HCT116 (cell line): ENCODE measurements around the gene TOPBP1. TPM values are rescaled to one million over a fixed set of nuclear protein-coding genes. Genes with fewer than 3 reads are reported as not detected.

Experiments
- ATAC-seq: fragments of 200-7000 bp; cut with Tn5 transposase; 2 replicates; pipeline ENCODE4 v1.9.1; 2020; ENCODE audit warnings: mild to moderate bottlenecking, moderate library complexity
- BruUV-seq: library from RNA; stranded (reverse); fragments of 400-500 nt; replicated peaks from 2 replicates; lab custom pipeline; 2021; lab: Mats Ljungman, UMichigan
- CTCF ChIA-PET: fragments of 300-600 bp; sonication (Branson Sonifier 250); formaldehyde crosslinking; loops from one replicate; lab custom pipeline; 2021; ENCODE audit warnings: antibody characterized with exemption; lab: Charles Lee
- POLR2A ChIA-PET: fragments of 300-600, 350-600 bp; sonication (Branson Sonifier 250); formaldehyde crosslinking; loops from one replicate; lab custom pipeline; 2021; ENCODE audit warnings: antibody characterized with exemption; lab: Charles Lee
- RAD21 ChIA-PET, 2 experiments: fragments of 300-600 bp; sonication (Branson Sonifier 250); formaldehyde crosslinking; loops; one replicate each; lab custom pipeline; 2023; ENCODE audit warnings: low total read pairs in 2 of 2; ENCODE audit not compliant: uncharacterized antibody in 2 of 2, unreplicated experiment in 2 of 2, low non-redundant PET in 1 of 2; lab: Charles Lee
- DNase-seq: peaks from one replicate; pipeline ENCODE4 v3.0.0-alpha.2; 2010; ENCODE audit warnings: low read depth, low spot score
- H2AFZ ChIP-seq: fragments of 200-600 bp; shearing (Covaris generic), sonication (generic); 2 replicates; pipeline ENCODE4 v1.6.1; 2017; ENCODE audit warnings: low read depth, mixed run types, mixed read lengths, antibody characterized with exemption, low read length; ENCODE audit not compliant: poor library complexity, severe bottlenecking
- H3K27ac ChIP-seq: 2 replicates; pipeline ENCODE4 v1.5.1; 2012; ENCODE audit warnings: low read depth, low read length
- H3K27me3 ChIP-seq: fragments of 200-600 bp; sonication (generic); 2 replicates; pipeline ENCODE4 v1.6.1; 2016; ENCODE audit warnings: mixed run types, low read length, mixed read lengths; ENCODE audit not compliant: insufficient read depth
- H3K36me3 ChIP-seq, 2 experiments: fragments of 200-500 bp in 1 of 2; fragments of 200-600 bp in 1 of 2; sonication (Bioruptor generic) in 1 of 2; sonication (generic) in 1 of 2; 2 replicates each; pipeline versions ENCODE4 v1.5.1 to v1.6.1; 2014 to 2016; ENCODE audit warnings: low read length in 2 of 2, inconsistent platforms in 1 of 2, mixed read lengths in 1 of 2, mixed run types in 1 of 2; ENCODE audit not compliant: insufficient read depth in 2 of 2, control insufficient read depth in 1 of 2
- H3K4me1 ChIP-seq, 2 experiments: fragments of 200-600 bp in 1 of 2; sonication (generic) in 1 of 2; 2 replicates each; pipeline versions ENCODE4 v1.5.1 to v1.6.1; 2012 to 2017; ENCODE audit warnings: low read length in 2 of 2, inconsistent platforms in 1 of 2, mild to moderate bottlenecking in 1 of 2, mixed read lengths in 1 of 2, mixed run types in 1 of 2, moderate library complexity in 1 of 2; ENCODE audit not compliant: insufficient read depth in 2 of 2, control insufficient read depth in 1 of 2
- H3K4me2 ChIP-seq: fragments of 200-600 bp; sonication (generic); 2 replicates; pipeline ENCODE4 v1.6.1; 2017; ENCODE audit warnings: mixed run types, low read length, mixed read lengths
- H3K4me3 ChIP-seq, 2 experiments: fragments of 200-600 bp in 1 of 2; sonication (generic) in 1 of 2; replicated peaks in 1 of 2; 2 replicates each; pipeline ENCODE4 v1.5.1; 2011 to 2016; ENCODE audit warnings: low read length in 2 of 2, control low read depth in 1 of 2, low read depth in 1 of 2, mild to moderate bottlenecking in 1 of 2, mixed read lengths in 1 of 2, mixed run types in 1 of 2
- H3K79me2 ChIP-seq: fragments of 200-600 bp; sonication (generic); 2 replicates; pipeline ENCODE4 v1.6.1; 2017; ENCODE audit warnings: mild to moderate bottlenecking, mixed run types, low read length, moderate library complexity, mixed read lengths; ENCODE audit not compliant: insufficient read depth
- H3K9ac ChIP-seq: fragments of 200-600 bp; sonication (generic); 2 replicates; pipeline ENCODE4 v1.6.1; 2016; ENCODE audit warnings: low read length, mixed read lengths
- H3K9me2 ChIP-seq: fragments of 200-600 bp; sonication (generic), shearing (Covaris generic); 2 replicates; pipeline ENCODE4 v1.6.1; 2017; ENCODE audit warnings: mixed run types, mild to moderate bottlenecking, moderate library complexity; ENCODE audit not compliant: insufficient read depth
- H3K9me3 ChIP-seq, 2 experiments: fragments of 200-500 bp in 1 of 2; fragments of 200-600 bp in 1 of 2; sonication (Bioruptor generic) in 1 of 2; sonication (generic) in 1 of 2; 2 replicates each; pipeline ENCODE4 v1.6.1; 2014 to 2017; ENCODE audit warnings: low read length in 2 of 2, mixed read lengths in 2 of 2, inconsistent platforms in 1 of 2, low read depth in 1 of 2, mild to moderate bottlenecking in 1 of 2, mixed run types in 1 of 2, moderate library complexity in 1 of 2; ENCODE audit not compliant: control insufficient read depth in 1 of 2, insufficient read depth in 1 of 2
- H4K20me1 ChIP-seq: fragments of 200-600 bp; sonication (generic), shearing (Covaris generic); 2 replicates; pipeline ENCODE4 v1.6.1; 2017; ENCODE audit warnings: mixed run types, mild to moderate bottlenecking, moderate library complexity; ENCODE audit not compliant: insufficient read depth
- ATF3 ChIP-seq: IDR thresholded peaks from 2 replicates; pipeline ENCODE4 v1.6.1; 2012
- CBX3 ChIP-seq: IDR thresholded peaks from 2 replicates; pipeline ENCODE4 v1.6.1; 2012; ENCODE audit warnings: low read depth
- CEBPB ChIP-seq: IDR thresholded peaks from 2 replicates; pipeline ENCODE4 v1.6.1; 2012; ENCODE audit warnings: low read depth
- CTCF ChIP-seq, 3 experiments: fragments of 200-600 bp in 1 of 3; sonication (generic) in 1 of 3; IDR thresholded peaks in 2 of 3; conservative IDR thresholded peaks in 1 of 3; 2 replicates each; pipeline ENCODE4 v1.5.1; 2012 to 2017; ENCODE audit warnings: low read depth in 2 of 3, low read length in 2 of 3, antibody characterized with exemption in 1 of 3, borderline replicate concordance in 1 of 3, control low read depth in 1 of 3, mild to moderate bottlenecking in 1 of 3, mixed read lengths in 1 of 3, mixed run types in 1 of 3, moderate library complexity in 1 of 3; ENCODE audit not compliant: insufficient read depth in 1 of 3
- EGR1 ChIP-seq: IDR thresholded peaks from 2 replicates; pipeline ENCODE4 v1.6.1; 2012; ENCODE audit warnings: low read depth
- ELF1 ChIP-seq: IDR thresholded peaks from 2 replicates; pipeline ENCODE4 v1.6.1; 2012; ENCODE audit warnings: low read depth, borderline replicate concordance
- EZH2 ChIP-seq: fragments of 200-600 bp; sonication (generic); IDR thresholded peaks from 2 replicates; pipeline ENCODE4 v1.6.1; 2017; ENCODE audit warnings: antibody characterized with exemption, mixed run types
- FOSL1 ChIP-seq: IDR thresholded peaks from 2 replicates; pipeline ENCODE4 v1.6.1; 2012; ENCODE audit warnings: low read depth
- JUND ChIP-seq: IDR thresholded peaks from 2 replicates; pipeline ENCODE4 v1.6.1; 2012
- POLR2A ChIP-seq: IDR thresholded peaks from 2 replicates; pipeline ENCODE4 v1.7.0; 2011; ENCODE audit warnings: borderline replicate concordance; ENCODE audit not compliant: insufficient read depth, insufficient read length; ENCODE audit errors: extremely low read depth
- POLR2AphosphoS5 ChIP-seq: IDR thresholded peaks from 2 replicates; pipeline ENCODE4 v1.6.1; 2011; ENCODE audit warnings: mild to moderate bottlenecking, low read depth, low read length, moderate library complexity
- RAD21 ChIP-seq: IDR thresholded peaks from 2 replicates; pipeline ENCODE4 v1.6.1; 2012; ENCODE audit warnings: low read depth, mild to moderate bottlenecking
- REST ChIP-seq: IDR thresholded peaks from 2 replicates; pipeline ENCODE4 v1.6.1; 2012; ENCODE audit warnings: low read depth
- SIN3A ChIP-seq: IDR thresholded peaks from 2 replicates; pipeline ENCODE4 v1.6.1; 2012; ENCODE audit warnings: low read depth
- SP1 ChIP-seq: IDR thresholded peaks from 2 replicates; pipeline ENCODE4 v1.6.1; 2012; ENCODE audit warnings: low read depth
- SRF ChIP-seq: IDR thresholded peaks from 2 replicates; pipeline ENCODE4 v1.6.1; 2012; ENCODE audit warnings: low read depth
- YY1 ChIP-seq: IDR thresholded peaks from 2 replicates; pipeline ENCODE4 v1.6.1; 2011; ENCODE audit warnings: low read length, low read depth, moderate library complexity, mild to moderate bottlenecking; ENCODE audit not compliant: insufficient replicate concordance; ENCODE audit errors: extremely low read depth
- ZBTB33 ChIP-seq: IDR thresholded peaks from 2 replicates; pipeline ENCODE4 v1.6.1; 2011; ENCODE audit warnings: mild to moderate bottlenecking, low read length, moderate library complexity; ENCODE audit not compliant: insufficient replicate concordance; ENCODE audit errors: extremely low read depth
- ZFX ChIP-seq: fragments of 450-650 bp; IDR thresholded peaks from 2 replicates; pipeline ENCODE4 v1.6.1; 2017
- intact Hi-C: fragments of 100-400 bp; cut with micrococcal nuclease; formaldehyde crosslinking; loops from 2 replicates; pipeline ENCODE4 v1.10.0; 2022
- total RNA-seq: library from RNA; stranded (reverse); gene quantifications from one replicate; pipeline ENCODE4 v1.2.1, GENCODE V29; 2021; ENCODE audit not compliant: unreplicated experiment

The TOPBP1 gene
- total RNA-seq, 1 experiment from 2014 or later, result 42.2 TPM

- ATAC-seq (no peak), DNase-seq (no peak)
- no TSS peak for BruUV-seq
- intact Hi-C loops, result no loop called here
- H3K9me3 ChIP-seq, result no peaks in the 10 kb centered on the region
- H3K4me3 ChIP-seq, result no peak overlapping the region
- no peaks in the 10 kb centered on the region for H3K9me2 ChIP-seq
- H3K79me2 ChIP-seq, result no peaks in the 10 kb centered on the region
- H3K4me1 ChIP-seq, result no peaks in the 10 kb centered on the region
- H3K36me3 ChIP-seq, result no peaks in the 10 kb centered on the region
- ChIA-PET CTCF (no interaction called here), POLR2A (no interaction called here), RAD21 (no interaction called here)
- no peaks in the 10 kb centered on the region for H4K20me1 ChIP-seq
- no peak overlapping the region for H2AFZ ChIP-seq
- no peaks in the 10 kb centered on the region for H3K27me3 ChIP-seq
- no peak for TF ChIP-seq CBX3
- no peak for TF ChIP-seq CTCF (IDR thresholded peaks at IDR 0.05 in 2 of 3, conservative IDR thresholded peaks at IDR 0.05 in 1 of 3; ENCODE audit: borderline replicate concordance in 1 of 3, insufficient read depth in 1 of 3, low read depth in 2 of 3, low read length in 2 of 3)
- TF ChIP-seq REST, result no peak
- no peak for TF ChIP-seq POLR2A
- no peak for TF ChIP-seq ZBTB33
- no peak for TF ChIP-seq JUND
- no peak for TF ChIP-seq CEBPB
- no peak for TF ChIP-seq SRF
- no peak for TF ChIP-seq POLR2AphosphoS5
- no peak for TF ChIP-seq ZFX
- no peak for TF ChIP-seq SIN3A
- no peak for TF ChIP-seq EGR1
- no peak for TF ChIP-seq SP1
- no peak for TF ChIP-seq ATF3
- TF ChIP-seq FOSL1, result no peak
- TF ChIP-seq EZH2, result no peak
- no peak for TF ChIP-seq RAD21
- no peak for TF ChIP-seq ELF1
- no peak for TF ChIP-seq YY1
- H3K27ac ChIP-seq, result no peak overlapping the region
- no peak overlapping the region for H3K9ac ChIP-seq
- no peak overlapping the region for H3K4me2 ChIP-seq
Measured at GRCh38 chr3:133674290-133674919, 12.7 kb upstream of the TOPBP1 start.
